Umbilical cord (tissue), 2 donors: ENCODE data around the gene TIE1. TPM values are rescaled to one million over a fixed set of nuclear protein-coding genes. Genes with fewer than 3 reads are reported as not detected.
A peak's percentile ranks its signal among the peaks of the same experiment; 100 is the strongest.

ENCODE experiments used
- DNase-seq: peaks from one replicate; pipeline ENCODE4 v3.0.0-alpha.2; 2015; ENCODE audit warnings: low spot score
- total RNA-seq: library from RNA; depleted of rRNA; stranded (reverse); fragments of >200 nt; gene quantifications from one replicate; pipeline ENCODE4 v1.2.3, GENCODE V29; 2014; ENCODE audit warnings: low replicate concordance; ENCODE audit not compliant: insufficient read depth

TIE1 gene
- total RNA-seq, 1 donor from 2014 or later, result 17.1 TPM

GRCh38 chr1:43312663-43313515 is 12.1 kb downstream of the TIE1 start:
- DNase-seq, result no peak

- DNase-seq, result no peak
These were observed 13.0 kb downstream of the TIE1 start for GRCh38 chr1:43313771-43314170.

- DNase-seq, result no peak
These were observed 13.5 kb downstream of the TIE1 start for GRCh38 chr1:43314233-43314632.

- no peak for DNase-seq
These were observed 14.7 kb downstream of the TIE1 start for GRCh38 chr1:43315481-43315880.

GRCh38 chr1:43315963-43316737 is 15.4 kb downstream of the TIE1 start:
- DNase-seq, result no peak

- no peak for DNase-seq
These were observed 16.1 kb downstream of the TIE1 start for GRCh38 chr1:43316738-43317520.

- DNase-seq, result no peak
These were observed 17.2 kb downstream of the TIE1 start for GRCh38 chr1:43317817-43318471.

GRCh38 chr1:43318831-43319230 is 18.0 kb downstream of the TIE1 start:
- DNase-seq, result no peak

GRCh38 chr1:43319288-43319687 is 18.5 kb downstream of the TIE1 start:
- DNase-seq, result no peak

GRCh38 chr1:43319766-43320165 is 19.0 kb downstream of the TIE1 start:
- no peak for DNase-seq

- DNase-seq, result no peak
These were observed 20.6 kb downstream of the TIE1 start for GRCh38 chr1:43321331-43321891.

GRCh38 chr1:43322506-43322905 is 21.7 kb downstream of the TIE1 start:
- DNase-seq, result no peak

GRCh38 chr1:43324810-43325209 is 24.0 kb downstream of the TIE1 start:
- DNase-seq, result no peak

- no peak for DNase-seq
These were observed 24.6 kb downstream of the TIE1 start for GRCh38 chr1:43325381-43325780.

- no peak for DNase-seq
These were observed 26.9 kb downstream of the TIE1 start for GRCh38 chr1:43327549-43328292.

- peak; percentile 81 for DNase-seq
These were observed 29.4 kb downstream of the TIE1 start for GRCh38 chr1:43329995-43330751.

GRCh38 chr1:43331688-43332087 is 30.9 kb downstream of the TIE1 start:
- no peak for DNase-seq

GRCh38 chr1:43334453-43335205 is 33.8 kb downstream of the TIE1 start:
- no peak for DNase-seq

GRCh38 chr1:43337588-43337987 is 36.8 kb downstream of the TIE1 start, which contains the start of gene MPL:
Gene MPL (plus strand): TSS chr1:43337818. CDS start chr1:43337849, 31 bp downstream.
- DNase-seq, result no peak
